ENCODE data around the gene RXRA. TPM values are rescaled to one million over a fixed set of nuclear protein-coding genes. Genes with fewer than 3 reads are reported as not detected.
A peak's percentile ranks its signal among the peaks of the same experiment; 100 is the strongest.

RXRA gene
- total RNA-seq, 4 donors from 2014 or later: 27.3 to 70.5 (median 58.6) TPM

- Histone ChIP-seq H3K27ac (peak overlapping the region; percentile 38 to 76 (median 70)), H3K36me3 (peaks cover 0 to 2% (median 0%) of the 10 kb centered on the region in 4 donors), H3K4me3 (peak overlapping the region in 2 of 4 donors; percentile 18 to 32), H3K27me3 (no peaks in the 10 kb centered on the region), H3K9me3 (no peaks in the 10 kb centered on the region), H3K4me1 (peaks cover 42 to 84% (median 73%) of the 10 kb centered on the region in 4 donors)
- intact Hi-C loops (cut with DNase I; ENCODE audit: low total_unique reads) (no loop called here), in situ Hi-C loops (cut with MboI; ENCODE audit: low pct_ligation_motif_present in 1 of 4, low pct_unique_long_range_greater_than_20kb in 1 of 4, low sequenced_read_pairs in 3 of 4) (no loop called here)
- WGBS, 2 donors (ENCODE audit: low coverage in 1 of 2): 24% methylated on average over 31 of the region's 33 CpGs; no CpG with 5 or more reads in 1 of the 2 donors
- DNase-seq: peak; percentile 89
- no peak for TF ChIP-seq CTCF (IDR thresholded peaks at IDR 0.05)
- no peak for TF ChIP-seq EP300 (IDR thresholded peaks at IDR 0.05; ENCODE audit: low read depth)
- peak; percentile 47 to 70 (median 51) for TF ChIP-seq POLR2AphosphoS5 (IDR thresholded peaks at IDR 0.05)
- no peak for TF ChIP-seq POLR2A (IDR thresholded peaks at IDR 0.05)
Measured at GRCh38 chr9:134407121-134407779, 81.0 kb downstream of the RXRA start.

- in situ Hi-C loops (cut with MboI; ENCODE audit: low pct_ligation_motif_present in 1 of 4, low pct_unique_long_range_greater_than_20kb in 1 of 4, low sequenced_read_pairs in 3 of 4): no loop called here
- intact Hi-C loops (cut with DNase I; ENCODE audit: low total_unique reads): no loop called here
- TF ChIP-seq POLR2A (IDR thresholded peaks at IDR 0.05): no peak
- TF ChIP-seq CTCF (IDR thresholded peaks at IDR 0.05): no peak
- TF ChIP-seq POLR2AphosphoS5 (IDR thresholded peaks at IDR 0.05): no peak
- no peak for TF ChIP-seq EP300 (IDR thresholded peaks at IDR 0.05; ENCODE audit: low read depth)
- Histone ChIP-seq H3K27me3 (no peaks in the 10 kb centered on the region), H3K4me3 (no peak overlapping the region), H3K36me3 (peaks cover 0 to 2% (median 0%) of the 10 kb centered on the region in 4 donors), H3K27ac (peak overlapping the region in 1 of 4 donors; percentile 76), H3K4me1 (peaks cover 45 to 86% (median 75%) of the 10 kb centered on the region in 4 donors), H3K9me3 (no peaks in the 10 kb centered on the region)
- WGBS, 2 donors (ENCODE audit: low coverage in 1 of 2): 86% methylated on average over 9 of the region's 9 CpGs; no CpG with 5 or more reads in 1 of the 2 donors
- no peak for DNase-seq
Measured at GRCh38 chr9:134408389-134408788, 82.1 kb downstream of the RXRA start.

GRCh38 chr9:134408939-134409737, 82.9 kb downstream of the RXRA start:
- intact Hi-C loops (cut with DNase I; ENCODE audit: low total_unique reads): no loop called here
- TF ChIP-seq POLR2A (IDR thresholded peaks at IDR 0.05): no peak
- no peak for TF ChIP-seq EP300 (IDR thresholded peaks at IDR 0.05; ENCODE audit: low read depth)
- TF ChIP-seq CTCF (IDR thresholded peaks at IDR 0.05): no peak
- no peak for TF ChIP-seq POLR2AphosphoS5 (IDR thresholded peaks at IDR 0.05)
- DNase-seq: no peak
- H3K36me3 ChIP-seq: peaks cover 0 to 2% (median 0%) of the 10 kb centered on the region in 4 donors
- H3K27me3 ChIP-seq: no peaks in the 10 kb centered on the region
- in situ Hi-C loops (cut with MboI; ENCODE audit: low pct_ligation_motif_present in 1 of 4, low pct_unique_long_range_greater_than_20kb in 1 of 4, low sequenced_read_pairs in 3 of 4): no loop called here
- H3K9me3 ChIP-seq: no peaks in the 10 kb centered on the region
- no peak overlapping the region for H3K4me3 ChIP-seq
- peaks cover 43 to 84% (median 71%) of the 10 kb centered on the region in 4 donors for H3K4me1 ChIP-seq
- WGBS, 2 donors (ENCODE audit: low coverage in 1 of 2): 86 to 95% methylated on average over 12 to 36 of the region's 40 CpGs
- H3K27ac ChIP-seq: no peak overlapping the region

Measured in transverse colon (tissue), 4 donors.